HCT116 (cell line): ENCODE data around the gene INPP5D. TPM values are rescaled to one million over a fixed set of nuclear protein-coding genes. Genes with fewer than 3 reads are reported as not detected.

Source experiments
- ATAC-seq: fragments of 200-7000 bp; cut with Tn5 transposase; 2 replicates; pipeline ENCODE4 v1.9.1; 2020; ENCODE audit warnings: mild to moderate bottlenecking, moderate library complexity
- BruUV-seq: library from RNA; stranded (reverse); fragments of 400-500 nt; replicated peaks from 2 replicates; lab custom pipeline; 2021; lab: Mats Ljungman, UMichigan
- CTCF ChIA-PET: fragments of 300-600 bp; sonication (Branson Sonifier 250); formaldehyde crosslinking; loops from one replicate; lab custom pipeline; 2021; ENCODE audit warnings: antibody characterized with exemption; lab: Charles Lee
- POLR2A ChIA-PET: fragments of 300-600, 350-600 bp; sonication (Branson Sonifier 250); formaldehyde crosslinking; loops from one replicate; lab custom pipeline; 2021; ENCODE audit warnings: antibody characterized with exemption; lab: Charles Lee
- RAD21 ChIA-PET, 2 experiments: fragments of 300-600 bp; sonication (Branson Sonifier 250); formaldehyde crosslinking; loops; one replicate each; lab custom pipeline; 2023; ENCODE audit warnings: low total read pairs in 2 of 2; ENCODE audit not compliant: uncharacterized antibody in 2 of 2, unreplicated experiment in 2 of 2, low non-redundant PET in 1 of 2; lab: Charles Lee
- DNase-seq: peaks from one replicate; pipeline ENCODE4 v3.0.0-alpha.2; 2010; ENCODE audit warnings: low read depth, low spot score
- H2AFZ ChIP-seq: fragments of 200-600 bp; shearing (Covaris generic), sonication (generic); 2 replicates; pipeline ENCODE4 v1.6.1; 2017; ENCODE audit warnings: low read depth, mixed run types, mixed read lengths, antibody characterized with exemption, low read length; ENCODE audit not compliant: poor library complexity, severe bottlenecking
- H3K27ac ChIP-seq: 2 replicates; pipeline ENCODE4 v1.5.1; 2012; ENCODE audit warnings: low read depth, low read length
- H3K27me3 ChIP-seq: fragments of 200-600 bp; sonication (generic); 2 replicates; pipeline ENCODE4 v1.6.1; 2016; ENCODE audit warnings: mixed run types, low read length, mixed read lengths; ENCODE audit not compliant: insufficient read depth
- H3K36me3 ChIP-seq, 2 experiments: fragments of 200-500 bp in 1 of 2; fragments of 200-600 bp in 1 of 2; sonication (Bioruptor generic) in 1 of 2; sonication (generic) in 1 of 2; 2 replicates each; pipeline versions ENCODE4 v1.5.1 to v1.6.1; 2014 to 2016; ENCODE audit warnings: low read length in 2 of 2, inconsistent platforms in 1 of 2, mixed read lengths in 1 of 2, mixed run types in 1 of 2; ENCODE audit not compliant: insufficient read depth in 2 of 2, control insufficient read depth in 1 of 2
- H3K4me1 ChIP-seq, 2 experiments: fragments of 200-600 bp in 1 of 2; sonication (generic) in 1 of 2; 2 replicates each; pipeline versions ENCODE4 v1.5.1 to v1.6.1; 2012 to 2017; ENCODE audit warnings: low read length in 2 of 2, inconsistent platforms in 1 of 2, mild to moderate bottlenecking in 1 of 2, mixed read lengths in 1 of 2, mixed run types in 1 of 2, moderate library complexity in 1 of 2; ENCODE audit not compliant: insufficient read depth in 2 of 2, control insufficient read depth in 1 of 2
- H3K4me2 ChIP-seq: fragments of 200-600 bp; sonication (generic); 2 replicates; pipeline ENCODE4 v1.6.1; 2017; ENCODE audit warnings: mixed run types, low read length, mixed read lengths
- H3K4me3 ChIP-seq, 2 experiments: fragments of 200-600 bp in 1 of 2; sonication (generic) in 1 of 2; replicated peaks in 1 of 2; 2 replicates each; pipeline ENCODE4 v1.5.1; 2011 to 2016; ENCODE audit warnings: low read length in 2 of 2, control low read depth in 1 of 2, low read depth in 1 of 2, mild to moderate bottlenecking in 1 of 2, mixed read lengths in 1 of 2, mixed run types in 1 of 2
- H3K79me2 ChIP-seq: fragments of 200-600 bp; sonication (generic); 2 replicates; pipeline ENCODE4 v1.6.1; 2017; ENCODE audit warnings: mild to moderate bottlenecking, mixed run types, low read length, moderate library complexity, mixed read lengths; ENCODE audit not compliant: insufficient read depth
- H3K9ac ChIP-seq: fragments of 200-600 bp; sonication (generic); 2 replicates; pipeline ENCODE4 v1.6.1; 2016; ENCODE audit warnings: low read length, mixed read lengths
- H3K9me2 ChIP-seq: fragments of 200-600 bp; sonication (generic), shearing (Covaris generic); 2 replicates; pipeline ENCODE4 v1.6.1; 2017; ENCODE audit warnings: mixed run types, mild to moderate bottlenecking, moderate library complexity; ENCODE audit not compliant: insufficient read depth
- H3K9me3 ChIP-seq, 2 experiments: fragments of 200-500 bp in 1 of 2; fragments of 200-600 bp in 1 of 2; sonication (Bioruptor generic) in 1 of 2; sonication (generic) in 1 of 2; 2 replicates each; pipeline ENCODE4 v1.6.1; 2014 to 2017; ENCODE audit warnings: low read length in 2 of 2, mixed read lengths in 2 of 2, inconsistent platforms in 1 of 2, low read depth in 1 of 2, mild to moderate bottlenecking in 1 of 2, mixed run types in 1 of 2, moderate library complexity in 1 of 2; ENCODE audit not compliant: control insufficient read depth in 1 of 2, insufficient read depth in 1 of 2
- H4K20me1 ChIP-seq: fragments of 200-600 bp; sonication (generic), shearing (Covaris generic); 2 replicates; pipeline ENCODE4 v1.6.1; 2017; ENCODE audit warnings: mixed run types, mild to moderate bottlenecking, moderate library complexity; ENCODE audit not compliant: insufficient read depth
- CBX3 ChIP-seq: IDR thresholded peaks from 2 replicates; pipeline ENCODE4 v1.6.1; 2012; ENCODE audit warnings: low read depth
- CEBPB ChIP-seq: IDR thresholded peaks from 2 replicates; pipeline ENCODE4 v1.6.1; 2012; ENCODE audit warnings: low read depth
- EGR1 ChIP-seq: IDR thresholded peaks from 2 replicates; pipeline ENCODE4 v1.6.1; 2012; ENCODE audit warnings: low read depth
- ELF1 ChIP-seq: IDR thresholded peaks from 2 replicates; pipeline ENCODE4 v1.6.1; 2012; ENCODE audit warnings: low read depth, borderline replicate concordance
- EZH2 ChIP-seq: fragments of 200-600 bp; sonication (generic); IDR thresholded peaks from 2 replicates; pipeline ENCODE4 v1.6.1; 2017; ENCODE audit warnings: antibody characterized with exemption, mixed run types
- EZH2phosphoT487 ChIP-seq: fragments of 200-600 bp; IDR thresholded peaks from 2 replicates; pipeline ENCODE4 v1.6.1; 2018; ENCODE audit warnings: antibody characterized with exemption, borderline replicate concordance
- FOSL1 ChIP-seq: IDR thresholded peaks from 2 replicates; pipeline ENCODE4 v1.6.1; 2012; ENCODE audit warnings: low read depth
- JUND ChIP-seq: IDR thresholded peaks from 2 replicates; pipeline ENCODE4 v1.6.1; 2012
- MAX ChIP-seq: IDR thresholded peaks from 2 replicates; pipeline ENCODE4 v1.6.1; 2012
- POLR2A ChIP-seq: IDR thresholded peaks from 2 replicates; pipeline ENCODE4 v1.7.0; 2011; ENCODE audit warnings: borderline replicate concordance; ENCODE audit not compliant: insufficient read depth, insufficient read length; ENCODE audit errors: extremely low read depth
- POLR2AphosphoS5 ChIP-seq: IDR thresholded peaks from 2 replicates; pipeline ENCODE4 v1.6.1; 2011; ENCODE audit warnings: mild to moderate bottlenecking, low read depth, low read length, moderate library complexity
- RAD21 ChIP-seq: IDR thresholded peaks from 2 replicates; pipeline ENCODE4 v1.6.1; 2012; ENCODE audit warnings: low read depth, mild to moderate bottlenecking
- REST ChIP-seq: IDR thresholded peaks from 2 replicates; pipeline ENCODE4 v1.6.1; 2012; ENCODE audit warnings: low read depth
- SIN3A ChIP-seq: IDR thresholded peaks from 2 replicates; pipeline ENCODE4 v1.6.1; 2012; ENCODE audit warnings: low read depth
- SP1 ChIP-seq: IDR thresholded peaks from 2 replicates; pipeline ENCODE4 v1.6.1; 2012; ENCODE audit warnings: low read depth
- SRF ChIP-seq: IDR thresholded peaks from 2 replicates; pipeline ENCODE4 v1.6.1; 2012; ENCODE audit warnings: low read depth
- TCF7L2 ChIP-seq: IDR thresholded peaks from 2 replicates; pipeline ENCODE4 v1.7.0; 2011; ENCODE audit warnings: borderline replicate concordance, inconsistent platforms; ENCODE audit not compliant: insufficient read depth, insufficient read length; ENCODE audit errors: extremely low read depth
- YY1 ChIP-seq: IDR thresholded peaks from 2 replicates; pipeline ENCODE4 v1.6.1; 2011; ENCODE audit warnings: low read length, low read depth, moderate library complexity, mild to moderate bottlenecking; ENCODE audit not compliant: insufficient replicate concordance; ENCODE audit errors: extremely low read depth
- ZNF274 ChIP-seq: fragments of 200-500 bp; sonication (Bioruptor generic); IDR thresholded peaks from 2 replicates; pipeline ENCODE4 v1.6.1; 2014; ENCODE audit warnings: mild to moderate bottlenecking, low read depth, low read length, inconsistent platforms
- intact Hi-C: fragments of 100-400 bp; cut with micrococcal nuclease; formaldehyde crosslinking; loops from 2 replicates; pipeline ENCODE4 v1.10.0; 2022
- total RNA-seq: library from RNA; stranded (reverse); gene quantifications from one replicate; pipeline ENCODE4 v1.2.1, GENCODE V29; 2021; ENCODE audit not compliant: unreplicated experiment

INPP5D gene
- total RNA-seq, 1 experiment from 2014 or later: 1.8 TPM

DNA sequence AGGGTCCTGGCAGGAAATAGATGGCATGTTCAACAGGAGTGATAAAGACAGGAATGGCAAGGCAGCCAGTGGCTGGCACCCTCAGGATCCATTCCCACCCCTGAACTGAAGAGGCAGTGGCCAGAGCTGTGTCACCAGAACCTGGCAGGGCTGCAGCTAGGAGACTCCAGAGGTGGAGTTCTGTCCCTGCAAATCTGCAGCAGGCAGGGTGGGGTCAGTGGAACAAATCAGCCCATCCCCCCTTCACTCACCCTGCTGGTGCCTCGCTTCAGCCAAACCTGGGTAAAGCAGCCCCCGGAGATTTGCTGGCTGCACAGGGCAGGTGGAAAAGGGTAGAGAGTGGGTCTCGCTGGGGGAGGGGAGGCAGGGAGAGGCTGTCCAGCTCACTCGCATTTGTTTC lies 12.7 kb downstream of the INPP5D start:
- ChIA-PET RAD21 (no interaction called here), POLR2A (no interaction called here), CTCF (no interaction called here)
- intact Hi-C loops: no loop called here
- TF ChIP-seq TCF7L2 (no peak), ZNF274 (no peak)
- H2AFZ ChIP-seq: no peak overlapping the region
- H3K36me3 ChIP-seq: no peaks in the 10 kb centered on the region
- no peaks in the 10 kb centered on the region for H3K9me3 ChIP-seq
- H3K9me2 ChIP-seq: no peaks in the 10 kb centered on the region
- DNase-seq (no peak), ATAC-seq (peak; percentile 32; the same call in 1 of the 2 replicates)
- H3K4me2 ChIP-seq: no peak overlapping the region
- H4K20me1 ChIP-seq: no peaks in the 10 kb centered on the region
- no peak overlapping the region for H3K4me3 ChIP-seq
- H3K4me1 ChIP-seq: no peaks in the 10 kb centered on the region
- no peak overlapping the region for H3K9ac ChIP-seq
- no peak overlapping the region for H3K27ac ChIP-seq
- BruUV-seq: no TSS peak
- no peaks in the 10 kb centered on the region for H3K27me3 ChIP-seq
- no peaks in the 10 kb centered on the region for H3K79me2 ChIP-seq

DNA sequence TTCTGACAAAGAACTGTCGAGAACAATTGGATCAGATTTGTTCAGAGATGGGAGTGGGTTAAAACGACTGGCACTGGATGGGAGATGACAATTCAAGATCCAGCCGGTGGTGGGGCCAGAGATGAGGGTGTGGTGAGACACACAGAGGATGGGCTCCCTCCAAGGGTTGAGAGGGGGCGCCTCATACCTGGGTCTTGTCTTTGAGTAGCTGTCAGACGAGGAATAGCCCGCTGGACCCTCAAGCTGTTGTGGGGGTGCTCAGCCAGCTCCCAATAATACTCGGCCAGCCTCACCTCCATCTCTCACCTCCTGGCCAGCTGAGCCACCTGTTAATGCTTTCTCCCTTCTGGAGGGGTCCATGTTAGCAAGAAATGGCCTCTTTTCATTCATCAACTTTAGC lies 14.0 kb downstream of the INPP5D start:
- Histone ChIP-seq H3K79me2 (no peaks in the 10 kb centered on the region), H2AFZ (no peak overlapping the region), H3K9me2 (no peaks in the 10 kb centered on the region), H3K27me3 (no peaks in the 10 kb centered on the region), H4K20me1 (no peaks in the 10 kb centered on the region), H3K27ac (no peak overlapping the region), H3K9ac (no peak overlapping the region), H3K4me1 (no peaks in the 10 kb centered on the region), H3K4me3 (no peak overlapping the region), H3K4me2 (no peak overlapping the region), H3K9me3 (no peaks in the 10 kb centered on the region), H3K36me3 (no peaks in the 10 kb centered on the region)
- ATAC-seq (no peak), DNase-seq (no peak)
- ChIA-PET CTCF (no interaction called here), POLR2A (no interaction called here), RAD21 (no interaction called here)
- no TSS peak for BruUV-seq
- intact Hi-C loops: no loop called here
- TF ChIP-seq EZH2phosphoT487 (no peak), EGR1 (no peak), SP1 (no peak), JUND (no peak), REST (no peak), EZH2 (no peak), POLR2A (no peak), ELF1 (no peak), SRF (no peak), MAX (no peak), CBX3 (no peak), YY1 (no peak), CEBPB (no peak), POLR2AphosphoS5 (no peak), TCF7L2 (no peak), SIN3A (no peak), FOSL1 (no peak), RAD21 (no peak)
